T-helper 1 cell treated with Interleukin-12 subunit alpha and Interleukin-12 subunit beta and Interleukin-4 antibody, amounts not matched to agents 30 ng/mL and 1 ng/mL, for 36 hours (primary cell): Measurements from ENCODE around the gene MFN2. TPM values are rescaled to one million over a fixed set of nuclear protein-coding genes. Genes with fewer than 3 reads are reported as not detected.

ENCODE experiments used
- intact Hi-C: fragments of 100-400 bp; cut with micrococcal nuclease; formaldehyde crosslinking; loops from one replicate; pipeline ENCODE4 v1.15.1; 2024
- total RNA-seq: library from RNA; stranded (reverse); gene quantifications from 2 replicates; pipeline ENCODE4 v1.2.3, GENCODE V29; 2022

The MFN2 gene
- total RNA-seq, 1 donor from 2014 or later = 63.4 TPM

DNA sequence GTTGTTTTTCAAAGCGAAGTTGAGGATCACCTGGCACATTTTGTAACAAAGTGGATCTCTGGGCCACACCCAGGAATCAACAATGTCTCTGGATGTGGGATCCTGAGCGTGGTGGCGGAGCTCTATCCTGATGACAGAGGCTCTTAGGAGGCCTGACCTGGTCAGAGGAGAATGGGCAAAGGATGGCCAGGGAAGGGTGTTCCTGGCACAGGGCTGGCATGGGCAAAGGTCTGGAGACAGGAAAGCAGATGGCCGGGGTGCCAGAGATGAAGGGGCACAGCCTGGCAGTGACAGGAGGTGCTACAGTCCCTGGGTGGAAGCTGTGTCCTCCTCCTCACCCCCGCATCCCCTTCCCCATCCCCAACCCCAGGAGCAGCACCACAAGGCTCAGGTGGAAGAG is 20.0 kb upstream of the MFN2 start:
- intact Hi-C loops = no loop called here

DNA sequence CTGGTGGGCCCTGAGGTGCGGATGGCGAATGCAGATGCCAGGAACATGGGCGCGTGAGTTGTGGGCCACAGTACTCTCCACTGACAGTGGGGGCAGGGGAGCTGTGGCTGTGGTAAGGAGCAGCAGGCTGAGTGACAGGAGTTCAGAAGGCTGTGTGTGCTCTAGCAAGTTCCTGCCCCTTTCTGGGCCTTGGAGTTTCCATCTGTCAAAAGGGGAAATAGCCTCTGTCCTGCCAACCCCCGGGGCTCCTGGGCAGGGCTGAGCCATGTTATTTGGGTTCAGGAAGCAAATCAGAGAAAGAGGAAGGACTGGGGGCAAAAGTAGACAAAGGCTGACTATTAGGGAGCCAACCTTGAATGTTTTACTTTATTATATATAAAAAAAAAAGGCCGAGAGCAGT is 19.5 kb upstream of the MFN2 start:
- intact Hi-C loops = no loop called here

DNA sequence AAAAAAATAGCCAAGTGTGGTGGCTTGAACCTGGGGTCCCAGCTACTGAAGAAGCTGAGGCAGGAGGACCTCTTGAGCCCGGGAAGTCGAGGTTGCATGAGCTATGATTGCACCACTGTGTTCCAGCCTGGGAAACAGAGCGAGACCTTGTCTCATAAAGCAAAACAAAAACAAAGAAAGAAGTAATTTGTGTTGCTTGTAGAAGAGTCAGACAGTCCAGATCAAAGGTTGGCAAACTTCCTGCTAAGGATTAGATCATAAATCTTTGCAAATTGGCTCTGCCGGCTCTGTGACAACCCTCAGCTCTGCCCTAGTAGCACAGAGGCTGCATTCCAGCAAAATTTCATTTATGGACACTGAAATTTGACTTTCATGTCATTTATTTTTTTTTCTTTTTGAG is 19.0 kb upstream of the MFN2 start:
- intact Hi-C loops = no loop called here

DNA sequence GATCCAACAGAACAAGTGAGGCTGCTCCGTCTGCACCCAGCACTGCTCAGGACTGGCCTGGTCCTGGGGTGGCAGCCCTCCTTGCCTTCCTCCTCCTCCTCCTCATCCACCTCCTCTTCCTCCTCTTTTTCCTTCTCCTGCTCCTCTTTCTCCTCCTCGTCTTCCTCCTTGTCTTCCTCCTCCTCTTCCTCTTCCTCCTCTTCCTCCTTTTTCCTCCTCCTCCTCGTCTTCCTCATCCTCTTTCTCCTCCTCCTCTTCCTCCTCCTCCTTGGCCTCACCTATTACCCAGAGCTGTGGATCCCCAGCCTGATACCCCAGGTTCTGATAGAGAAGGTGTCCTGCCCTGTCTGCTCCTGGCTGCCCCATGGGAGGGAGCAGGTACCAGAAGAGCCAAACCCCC is 16.6 kb upstream of the MFN2 start:
- intact Hi-C loops = no loop called here

DNA sequence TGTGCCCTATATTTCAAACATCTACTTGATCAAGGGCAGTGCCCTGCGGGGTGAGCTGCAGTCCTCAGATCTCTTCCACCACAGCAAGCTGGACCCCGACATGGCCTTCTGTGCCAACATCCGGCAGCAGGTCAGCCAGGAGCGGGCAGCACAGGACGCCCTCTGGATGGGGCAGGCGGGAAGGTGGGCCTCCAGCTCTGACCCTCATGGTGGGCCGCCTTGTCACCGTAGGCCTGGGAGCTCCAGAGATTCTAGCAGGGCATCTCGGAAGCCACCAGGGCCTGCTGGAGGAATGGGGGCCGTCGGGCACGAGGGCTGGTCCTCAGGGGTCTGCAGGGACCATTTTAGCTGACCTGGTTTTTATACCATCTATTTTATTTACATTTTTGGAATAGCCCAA is 15.6 kb upstream of the MFN2 start:
- intact Hi-C loops = no loop called here

DNA sequence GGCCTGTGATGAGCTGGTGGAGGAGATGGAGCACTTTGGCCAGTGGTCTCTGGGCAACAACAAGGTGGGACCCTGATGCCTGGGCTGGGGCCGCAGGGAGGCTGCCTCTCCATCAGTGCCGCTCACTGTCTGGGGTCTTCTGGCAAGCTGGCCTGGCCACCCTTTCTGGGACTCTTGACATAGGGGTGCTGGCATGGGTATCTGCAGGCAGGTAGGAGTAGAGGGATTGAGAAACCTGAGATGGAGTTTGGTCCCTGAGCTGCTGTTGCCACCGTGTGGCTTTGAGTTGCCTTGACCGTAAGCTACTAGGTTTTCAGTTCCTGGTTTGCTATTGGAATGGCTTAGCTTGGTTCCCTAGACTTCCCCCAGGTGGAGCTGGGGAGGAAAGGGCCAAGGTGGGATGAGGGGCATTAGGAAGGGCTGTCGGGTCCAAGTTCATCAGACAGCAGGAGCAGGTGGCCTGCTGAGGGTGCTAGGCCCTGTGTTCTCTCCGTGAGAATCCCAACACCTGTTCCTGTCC is 13.2 kb upstream of the MFN2 start:
- intact Hi-C loops = loop anchor here (1.0 kb wide), 2 partner anchors 102 to 129 kb away; no protein-coding TSS in a partner anchor

DNA sequence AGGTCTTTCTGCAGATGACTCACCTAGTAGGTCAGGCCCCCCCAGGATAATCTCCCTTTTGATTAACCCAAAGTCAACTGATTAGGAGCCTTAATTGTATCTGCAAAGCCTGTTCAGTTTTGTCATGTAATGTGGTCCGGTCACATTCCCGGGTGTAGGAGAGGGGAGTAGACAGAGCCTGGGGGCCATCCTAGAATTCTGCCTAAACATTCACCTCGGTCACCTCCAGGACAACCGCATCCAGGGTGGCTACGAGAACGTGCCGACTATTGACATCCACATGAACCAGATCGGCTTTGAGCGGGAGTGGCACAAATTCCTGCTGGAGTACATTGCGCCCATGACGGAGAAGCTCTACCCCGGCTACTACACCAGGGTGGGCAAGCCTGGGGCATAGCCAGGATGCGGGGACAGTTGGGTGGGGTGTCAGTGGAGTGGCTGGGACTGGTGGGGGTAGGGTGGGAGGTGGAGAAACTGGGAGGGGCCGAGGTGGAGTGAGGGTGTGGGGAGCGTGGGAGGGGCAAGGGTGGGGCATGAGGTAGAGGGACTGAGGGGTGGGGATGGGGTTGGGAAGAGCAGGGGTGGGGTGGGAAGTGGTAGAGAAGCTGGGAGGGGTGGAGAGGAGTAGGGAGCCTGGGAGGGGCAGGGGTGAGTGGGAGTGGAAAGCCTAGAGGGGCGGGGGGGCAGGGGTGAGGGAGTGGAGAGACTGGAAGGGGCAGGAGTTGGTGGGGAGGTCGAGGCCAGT is 9.6 kb upstream of the MFN2 start:
- intact Hi-C loops = no loop called here

DNA sequence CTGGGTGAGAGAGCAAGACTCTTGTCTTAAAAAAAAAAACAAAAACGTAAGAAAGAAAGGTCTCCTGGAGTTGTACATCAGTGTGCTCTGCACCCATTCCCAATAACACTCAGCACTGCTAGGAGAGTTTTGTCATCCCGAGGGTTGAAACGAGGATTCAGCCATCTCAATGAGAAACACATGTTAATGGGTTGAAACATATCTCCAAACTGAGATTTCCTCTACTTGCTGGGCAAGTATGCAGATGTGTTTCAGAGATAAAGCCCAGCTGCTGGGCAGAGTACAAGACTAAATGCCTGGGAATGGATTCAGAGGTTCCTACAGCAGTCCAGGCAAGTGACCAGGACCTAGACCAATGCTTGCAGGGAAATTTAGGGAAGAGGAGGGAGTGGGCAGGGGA is 2.6 kb upstream of the MFN2 start:
- intact Hi-C loops = no loop called here

DNA sequence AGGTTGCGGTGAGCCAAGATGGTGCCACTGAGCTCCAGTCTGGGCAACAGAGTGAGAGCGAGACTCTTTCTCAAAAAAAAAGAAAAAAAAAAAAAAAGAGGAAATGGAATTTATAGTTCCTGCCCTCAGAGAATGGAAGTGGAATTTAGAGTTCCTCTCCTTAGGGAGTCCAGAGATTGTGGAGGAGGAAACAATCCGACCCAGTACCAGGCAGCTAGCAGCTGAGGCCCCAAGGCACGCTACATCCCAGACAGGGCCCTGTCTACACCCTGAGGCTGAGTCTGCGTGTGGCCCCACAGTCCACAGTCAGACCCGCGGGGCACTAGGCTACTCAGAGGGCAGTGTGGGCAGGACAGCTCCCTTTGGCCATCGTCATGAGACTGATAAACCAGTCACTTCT is 1.9 kb upstream of the MFN2 start:
- intact Hi-C loops = no loop called here

DNA sequence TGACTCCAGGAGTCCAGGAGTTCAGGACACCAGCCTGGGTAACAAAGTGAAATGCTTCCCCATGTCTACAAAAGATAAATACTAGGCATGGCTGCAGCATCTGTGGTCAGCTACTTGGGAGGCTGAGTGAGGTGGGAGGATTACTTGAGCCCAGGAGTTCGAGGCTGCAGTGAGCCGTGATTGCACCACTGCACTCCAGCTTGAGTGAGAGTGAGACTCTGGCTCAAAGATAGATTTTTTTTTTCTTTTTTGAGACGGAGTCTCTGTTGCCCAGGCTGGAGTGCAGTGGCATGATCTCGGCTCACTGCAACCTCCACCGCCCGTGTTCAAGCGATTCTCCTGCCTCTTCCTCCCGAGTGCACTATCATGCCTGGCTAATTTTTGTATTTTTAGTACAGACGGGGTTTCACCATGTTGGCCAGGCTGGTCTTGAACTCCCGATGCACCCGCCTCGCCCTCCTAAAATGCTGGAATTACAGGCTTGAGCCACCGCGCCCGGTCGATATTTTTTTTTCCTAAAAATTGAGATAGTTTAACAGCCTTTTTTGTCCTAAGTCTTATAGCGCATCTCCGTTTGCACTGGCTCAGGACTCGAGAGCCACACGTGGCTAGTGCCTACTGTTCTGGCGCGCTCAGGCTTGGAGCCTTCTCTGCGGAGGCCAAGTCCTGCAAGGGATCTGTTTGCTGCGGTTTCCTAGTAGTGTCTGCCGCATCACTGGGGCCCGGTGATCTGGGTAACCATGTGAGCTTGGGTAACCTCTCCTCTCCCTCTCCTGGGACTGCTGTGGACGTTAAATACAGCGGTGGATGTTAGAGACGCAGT is 1.0 kb upstream of the MFN2 start:
- intact Hi-C loops = no loop called here

DNA sequence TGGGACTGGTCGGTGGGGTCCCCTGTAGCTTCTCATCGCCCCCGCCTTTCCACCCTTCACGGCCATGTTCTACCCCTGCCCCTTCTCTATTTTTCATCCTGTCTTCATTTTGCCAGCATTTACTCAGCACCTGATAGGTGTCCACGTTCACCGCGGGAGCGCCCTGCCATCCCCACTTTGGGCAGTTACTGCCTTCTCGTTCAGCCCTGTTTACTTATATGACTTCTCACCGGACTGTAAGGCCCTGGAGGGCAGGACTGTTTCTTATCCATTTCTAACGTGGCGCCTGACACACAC is 380 bp downstream of the MFN2 start:
- intact Hi-C loops = loop anchor here (1.0 to 5.0 kb wide), 7 partner anchors 39 to 252 kb away; partner anchors contain the start of genes AGTRAP, CLCN6, KIAA2013 and MIIP

DNA sequence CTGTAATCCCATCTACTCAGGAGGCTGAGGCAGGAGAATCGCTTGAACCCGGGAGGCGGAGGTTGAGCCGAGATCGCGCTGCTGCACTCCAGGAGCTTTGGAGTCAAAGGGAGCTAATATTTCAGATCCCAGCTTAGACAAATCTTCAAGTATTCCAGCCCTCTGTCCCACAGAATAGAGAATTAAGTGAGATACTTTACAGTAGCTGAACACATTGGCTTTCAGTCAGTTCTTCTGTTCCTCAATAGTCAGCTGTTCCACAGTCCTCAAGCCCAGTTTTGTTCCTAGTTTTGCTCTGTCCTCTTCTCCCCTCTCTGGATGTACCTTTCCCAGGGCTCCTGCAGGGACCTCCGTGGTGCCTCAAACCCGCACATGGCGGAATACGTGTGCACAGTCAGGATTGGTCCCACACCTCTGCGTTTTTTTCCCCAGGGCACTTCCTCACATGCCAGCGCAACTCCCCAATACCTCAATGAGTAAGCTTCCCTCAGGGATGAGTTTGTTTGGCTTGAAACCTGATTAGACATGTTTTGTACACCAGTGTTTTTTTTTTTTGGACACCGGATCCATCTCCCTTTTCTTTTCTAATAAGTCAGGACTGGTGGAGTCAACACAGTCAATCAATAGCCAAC is 1.2 kb downstream of the MFN2 start:
- intact Hi-C loops = loop anchor here (2.0 to 5.0 kb wide), 2 partner anchors 245 to 251 kb away; partner anchors contain the start of genes AGTRAP and VPS13D

DNA sequence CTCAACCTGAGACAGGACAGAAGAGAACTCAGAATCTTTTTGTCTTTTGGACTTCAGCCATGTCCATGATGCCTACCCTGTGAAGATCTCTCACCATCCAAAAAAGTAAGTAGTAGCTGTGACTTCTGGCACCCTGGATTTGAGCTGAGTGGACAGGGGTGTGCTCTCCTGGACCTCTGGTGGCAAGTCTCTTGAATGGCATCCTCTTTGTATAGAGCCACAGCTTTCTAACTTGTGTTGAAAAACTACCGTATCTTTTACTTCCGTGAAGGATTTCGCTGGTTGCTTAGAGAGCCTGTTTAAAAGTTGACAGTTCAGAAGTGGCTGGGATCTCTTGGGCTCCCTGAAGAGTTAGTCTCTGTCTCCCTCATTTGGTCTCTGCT is 1.8 kb downstream of the MFN2 start:
- intact Hi-C loops = loop anchor here (5.0 kb wide), 1 partner anchor 250 kb away; the partner anchor contains the start of gene VPS13D

DNA sequence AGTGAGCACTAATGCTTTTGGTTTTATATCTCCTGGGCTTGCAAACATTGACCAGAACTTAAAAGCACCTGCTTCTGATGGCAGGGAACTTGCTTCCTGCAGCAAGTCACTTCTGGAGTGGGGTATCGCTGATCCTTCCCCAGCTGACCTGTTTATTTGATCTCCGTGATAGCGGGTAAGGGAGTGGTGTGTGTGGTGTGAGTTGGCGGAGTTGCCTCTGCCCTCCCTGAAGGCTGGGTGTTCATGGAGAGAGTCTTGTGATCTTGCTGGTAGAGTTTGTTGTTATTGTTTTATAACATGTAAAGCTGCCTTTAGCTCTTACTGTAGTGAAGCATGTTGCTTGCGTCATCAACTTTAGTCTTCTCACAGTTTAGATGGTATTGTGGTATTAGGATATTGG is 3.9 kb downstream of the MFN2 start:
- intact Hi-C loops = loop anchor here (5.0 kb wide), 1 partner anchor 248 kb away; the partner anchor contains the start of gene VPS13D

DNA sequence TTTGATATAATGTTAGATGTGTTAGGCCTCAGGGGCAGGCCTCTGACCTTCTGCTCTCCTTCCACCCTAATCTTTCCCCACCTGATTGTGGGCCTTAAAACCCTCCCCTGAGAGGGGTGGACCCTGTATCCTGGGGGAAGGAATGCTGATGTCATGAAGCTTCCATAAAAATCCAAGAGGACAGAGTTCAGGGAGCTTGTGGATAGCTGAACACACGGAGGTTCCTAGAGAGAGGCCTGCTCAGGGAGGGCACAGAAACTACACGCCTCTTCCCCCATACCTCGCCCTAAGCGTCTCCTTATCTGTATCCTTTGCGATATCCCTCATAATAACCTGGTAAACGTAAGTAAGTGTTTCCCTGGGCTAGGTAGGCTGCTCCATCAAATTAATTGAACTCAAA is 4.3 kb downstream of the MFN2 start:
- intact Hi-C loops = loop anchor here (5.0 kb wide), 1 partner anchor 248 kb away; the partner anchor contains the start of gene VPS13D

DNA sequence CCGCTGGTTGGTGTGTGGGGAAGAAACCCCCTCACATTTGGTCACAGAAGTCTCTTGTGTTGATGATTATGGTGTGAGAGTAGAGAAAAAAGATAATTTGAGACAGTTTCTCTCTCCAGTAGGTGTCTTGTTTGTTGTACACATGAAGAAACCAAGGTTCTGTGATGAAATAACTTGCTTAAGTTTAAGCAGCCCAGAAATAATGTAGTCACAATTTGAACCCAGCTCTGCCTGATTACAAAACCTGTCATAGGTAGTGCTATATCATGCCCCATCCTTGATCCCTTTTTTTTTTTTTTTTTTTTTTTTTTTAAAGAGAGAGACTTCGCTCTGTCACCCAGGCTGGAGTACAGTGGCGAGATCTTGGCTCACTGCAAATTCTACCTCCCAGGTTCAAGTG is 4.9 kb downstream of the MFN2 start:
- intact Hi-C loops = no loop called here

DNA sequence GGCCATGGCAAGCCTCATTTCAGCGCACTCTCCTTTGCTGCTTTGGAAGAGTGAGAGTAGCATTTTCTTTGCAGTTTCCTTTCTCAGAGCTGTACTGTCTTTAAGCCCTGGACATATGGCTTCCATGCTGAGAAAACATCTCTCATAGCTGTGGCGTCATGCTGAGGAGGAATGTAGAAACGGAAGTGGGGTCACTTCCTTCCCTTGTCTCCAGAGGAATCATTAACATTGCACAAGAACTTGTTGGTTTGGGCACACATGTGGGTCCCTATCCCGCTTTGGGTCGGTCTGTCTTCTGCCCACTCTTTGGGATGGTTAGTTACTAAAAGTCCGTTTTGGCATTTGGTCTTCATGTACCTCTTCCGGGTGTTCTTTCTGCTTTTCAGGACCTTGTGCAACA is 5.6 kb downstream of the MFN2 start:
- intact Hi-C loops = no loop called here

DNA sequence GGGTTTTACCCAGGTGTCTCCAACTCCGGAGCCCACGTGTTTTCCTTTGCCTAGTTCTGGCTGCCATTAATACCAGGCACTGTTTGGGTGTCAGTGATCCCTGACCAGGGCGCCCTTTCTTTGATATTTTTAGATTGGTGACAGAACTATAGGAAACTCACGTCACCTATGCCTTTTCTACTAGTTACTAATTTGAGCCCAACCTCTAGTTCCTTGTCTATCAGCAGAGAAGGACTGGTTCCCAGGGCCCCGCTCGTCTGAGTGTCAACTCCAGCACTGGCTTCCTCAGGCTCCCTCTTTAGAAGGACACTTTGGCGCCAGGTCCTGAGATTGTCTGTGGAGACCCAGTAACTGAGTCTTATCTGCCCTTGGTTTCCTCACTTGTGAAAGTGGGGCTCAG is 9.4 kb downstream of the MFN2 start:
- intact Hi-C loops = no loop called here

DNA sequence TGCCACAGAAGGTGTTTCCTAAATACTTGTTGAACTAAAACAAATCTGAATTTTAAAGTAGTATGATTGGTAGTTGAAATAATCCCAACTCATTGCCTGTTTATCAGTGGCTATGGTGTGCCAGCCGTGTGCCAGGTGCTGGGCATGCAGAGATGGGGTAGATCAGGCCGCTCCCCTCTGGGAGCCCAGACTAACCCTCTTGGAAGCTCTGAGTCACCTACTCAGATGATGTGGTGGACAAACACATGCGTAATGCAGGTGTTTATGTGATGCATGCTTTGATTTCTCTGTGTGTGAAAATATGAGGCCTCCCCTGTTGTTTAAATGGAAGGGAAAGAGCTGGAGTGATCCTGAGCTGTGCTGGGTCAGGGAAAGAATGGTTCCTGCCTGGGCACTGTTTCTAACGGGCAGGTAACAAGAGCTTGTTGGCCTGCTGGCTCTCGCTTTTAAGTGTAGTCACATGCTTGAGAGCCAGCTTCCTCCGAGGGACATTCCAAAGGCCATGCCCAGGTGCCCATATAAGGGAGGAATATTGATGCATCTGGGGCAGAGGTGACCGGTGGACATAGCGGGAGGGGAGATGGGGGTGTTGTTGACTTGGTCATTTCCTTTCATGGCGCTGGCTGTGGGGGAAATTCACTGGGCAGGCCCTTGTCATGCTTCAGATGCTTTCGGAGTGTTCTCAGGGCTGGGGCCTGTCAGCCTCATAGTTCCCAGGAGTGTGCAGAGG is 10.2 kb downstream of the MFN2 start:
- intact Hi-C loops = no loop called here

DNA sequence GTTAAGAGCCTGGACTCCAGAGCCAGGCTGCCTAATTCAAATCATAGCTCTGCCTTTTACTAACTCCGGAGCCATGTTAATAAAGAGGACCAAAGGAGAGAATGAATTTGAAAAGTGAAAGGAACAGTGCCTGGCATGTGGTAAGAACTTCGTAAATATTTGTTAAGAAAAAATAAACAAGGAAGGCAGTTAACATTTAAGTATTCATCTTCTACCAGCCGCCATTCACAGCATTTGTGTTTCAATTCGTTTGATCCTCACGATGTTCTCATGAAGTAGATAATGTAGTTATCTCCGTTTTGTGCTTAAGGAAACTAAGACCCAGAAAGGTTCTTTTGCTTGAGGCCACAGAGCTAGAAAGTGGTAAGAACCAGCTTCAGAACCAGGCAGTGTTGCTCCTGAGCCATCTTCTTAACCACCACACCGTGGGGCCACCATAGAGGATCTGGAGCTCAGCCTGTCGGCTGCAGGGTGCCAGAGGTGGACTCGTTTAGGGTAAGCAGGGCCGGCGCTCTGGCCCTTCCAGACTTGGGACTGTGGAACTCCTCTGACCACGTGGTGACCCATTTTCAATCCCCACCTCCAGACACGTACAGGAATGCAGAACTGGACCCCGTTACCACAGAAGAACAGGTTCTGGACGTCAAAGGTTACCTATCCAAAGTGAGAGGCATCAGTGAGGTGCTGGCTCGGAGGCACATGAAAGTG is 11.9 kb downstream of the MFN2 start:
- intact Hi-C loops = no loop called here
